Activated CD4-positive, alpha-beta memory T cell treated with anti-CD3 and anti-CD28 coated beads, Interleukin-2, amount 10 ng/mL, durations not matched to agents 7 days and 5 days (primary cell): ENCODE data around the gene TPRN. TPM values are rescaled to one million over a fixed set of nuclear protein-coding genes. Genes with fewer than 3 reads are reported as not detected.
A peak's percentile ranks its signal among the peaks of the same experiment; 100 is the strongest.

Source experiments
- CTCF ChIA-PET: fragments of 350-600 bp; sonication (Branson Sonifier 250); formaldehyde crosslinking; loops from one replicate; lab custom pipeline; 2021; ENCODE audit warnings: antibody characterized with exemption, inconsistent platforms; lab: Charles Lee
- POLR2A ChIA-PET: fragments of 350-600 bp; sonication (Branson Sonifier 250); formaldehyde crosslinking; loops from one replicate; lab custom pipeline; 2021; ENCODE audit warnings: antibody characterized with exemption; lab: Charles Lee
- DNase-seq: peaks from one replicate; pipeline ENCODE4 v3.0.0-alpha.2; 2020
- H3K27ac Mint-ChIP-seq: one replicate; pipeline ENCODE4 v1.8.0; 2021; ENCODE audit warnings: mild to moderate bottlenecking, mixed read lengths
- H3K27me3 Mint-ChIP-seq: one replicate; pipeline ENCODE4 v1.8.0; 2021; ENCODE audit warnings: mixed read lengths
- H3K36me3 Mint-ChIP-seq: one replicate; pipeline ENCODE4 v1.8.0; 2021; ENCODE audit warnings: low read depth, mixed read lengths
- H3K4me1 Mint-ChIP-seq: one replicate; pipeline ENCODE4 v1.8.0; 2021; ENCODE audit warnings: mixed read lengths
- H3K4me3 Mint-ChIP-seq: one replicate; pipeline ENCODE4 v1.8.0; 2021; ENCODE audit warnings: mild to moderate bottlenecking, mixed read lengths
- H3K9me3 Mint-ChIP-seq: one replicate; pipeline ENCODE4 v1.8.0; 2021; ENCODE audit warnings: mixed read lengths
- total RNA-seq, 2 experiments: library from RNA; stranded (reverse); gene quantifications; one replicate each; pipeline ENCODE4 v1.2.3, GENCODE V29; 2021

TPRN gene
- total RNA-seq, 2 experiments from 2014 or later: 8.5 to 9.4 TPM

DNA sequence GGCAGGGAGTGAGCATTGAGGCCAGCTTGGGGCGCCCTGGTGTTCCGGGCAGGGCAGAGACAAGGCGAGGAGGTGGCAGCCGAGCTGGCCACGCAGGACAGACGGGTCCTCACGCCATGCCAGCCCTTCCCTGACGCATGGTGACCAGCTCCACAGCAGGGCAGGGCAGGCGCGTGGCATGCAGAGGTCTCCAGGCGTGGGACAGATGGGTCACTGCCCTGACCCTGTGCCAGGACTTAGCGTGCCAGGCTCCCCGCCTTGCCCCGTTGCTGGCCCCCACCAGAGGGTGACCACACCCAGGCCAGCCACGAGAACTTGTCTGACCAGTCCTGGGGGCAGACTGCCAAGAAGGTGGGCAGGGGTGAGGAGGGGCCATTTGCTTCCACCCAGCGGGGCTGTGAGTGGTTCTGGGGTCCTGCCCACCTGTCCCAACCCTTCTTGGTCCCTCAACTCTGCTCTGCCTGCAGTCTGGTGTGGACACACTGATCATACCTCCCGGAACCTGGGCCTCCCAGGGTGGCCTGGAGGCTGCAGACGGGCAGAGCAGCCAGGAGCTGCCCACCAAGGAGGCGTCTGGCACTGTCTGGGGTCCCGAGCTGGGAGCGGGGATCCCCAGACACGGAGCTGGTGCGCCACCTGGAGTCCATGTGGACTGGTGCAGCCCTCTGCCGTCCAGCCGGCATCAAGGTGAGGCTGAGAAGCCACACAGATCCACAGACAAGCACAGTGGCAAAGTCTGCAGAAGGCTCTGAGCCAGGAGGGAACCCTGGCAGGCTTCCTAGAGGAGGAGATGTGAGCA lies 26.7 kb upstream of the TPRN start, which contains the start of gene RNF224:
RNF224 (plus strand) TSS at position 449 of the 799 bp plus-strand sequence. CDS start 834 bp downstream, outside the sequence.
- CTCF ChIA-PET: interaction anchor here (0.9 to 3.2 kb wide), 16 partner anchors 10 to 181 kb away, joined by 3 to 18 read pairs (median 6); partner anchors contain the start of genes ANAPC2, MAN1B1, SSNA1 and TPRN
- Mint-ChIP-seq H3K4me1 (peaks cover 27% of the 10 kb centered on the region), H3K27ac (no peak within 1 kb of the TSS), H3K9me3 (no peaks in the 10 kb centered on the region), H3K4me3 (no peak within 1 kb of the TSS), H3K36me3 (no peaks in the 10 kb centered on the region), H3K27me3 (no peaks in the 10 kb centered on the region)
- peak; percentile 85 for DNase-seq
- POLR2A ChIA-PET: interaction anchor here (1.1 to 6.5 kb wide), 6 partner anchors 13 to 140 kb away, joined by 3 to 63 read pairs (median 4); partner anchors contain the start of genes NDOR1, TMEM203 and TUBB4B

- CTCF ChIA-PET: interaction anchor here (0.9 to 3.2 kb wide), 14 partner anchors 10 to 180 kb away, joined by 3 to 18 read pairs (median 6); partner anchors contain the start of genes ANAPC2, SSNA1, TPRN and TUBB4B
- POLR2A ChIA-PET: interaction anchor here (1.3 to 6.5 kb wide), 8 partner anchors 14 to 140 kb away, joined by 3 to 63 read pairs (median 5); partner anchors contain the start of genes MAN1B1, NDOR1, TMEM203 and TUBB4B
- Mint-ChIP-seq H3K9me3 (no peaks in the 10 kb centered on the region), H3K4me1 (peaks cover 27% of the 10 kb centered on the region), H3K27me3 (no peaks in the 10 kb centered on the region), H3K4me3 (no peak overlapping the region), H3K36me3 (no peaks in the 10 kb centered on the region), H3K27ac (no peak overlapping the region)
- DNase-seq: no peak
These were observed 26.0 kb upstream of the TPRN start for GRCh38 chr9:137226338-137227053.

DNA sequence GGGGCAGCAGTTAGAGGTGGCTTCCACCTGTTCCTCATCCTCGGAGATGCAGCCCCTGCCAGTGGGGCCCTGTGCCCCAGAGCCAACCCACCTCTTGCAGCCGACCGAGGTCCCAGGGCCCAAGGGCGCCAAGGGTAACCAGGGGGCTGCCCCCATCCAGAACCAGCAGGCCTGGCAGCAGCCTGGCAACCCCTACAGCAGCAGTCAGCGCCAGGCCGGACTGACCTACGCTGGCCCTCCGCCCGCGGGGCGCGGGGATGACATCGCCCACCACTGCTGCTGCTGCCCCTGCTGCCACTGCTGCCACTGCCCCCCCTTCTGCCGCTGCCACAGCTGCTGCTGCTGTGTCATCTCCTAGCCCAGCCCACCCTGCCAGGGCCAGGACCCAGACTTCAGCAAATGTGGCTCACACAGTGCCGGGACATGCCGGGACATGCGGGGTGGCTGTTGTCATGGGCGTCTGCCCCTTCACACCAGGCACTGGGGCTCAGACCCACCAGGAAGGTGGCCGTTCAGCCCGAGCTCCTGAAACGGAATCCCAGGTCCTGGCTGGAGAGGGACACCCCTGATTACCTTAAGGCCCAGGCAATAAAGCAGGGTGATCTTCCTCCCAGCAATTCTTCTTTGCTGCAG lies 25.3 kb upstream of the TPRN start:
- ChIA-PET POLR2A (interaction anchor here (1.2 to 8.2 kb wide), 8 partner anchors 11 to 140 kb away, joined by 3 to 97 read pairs (median 8); partner anchors contain the start of genes MAN1B1, NDOR1, NELFB and TMEM203), CTCF (interaction anchor here (0.9 to 3.2 kb wide), 14 partner anchors 11 to 179 kb away, joined by 3 to 18 read pairs (median 5); partner anchors contain the start of genes ANAPC2, MAN1B1, SSNA1 and TPRN)
- no peak for DNase-seq
- Mint-ChIP-seq H3K4me3 (peak overlapping the region; percentile 24), H3K9me3 (no peaks in the 10 kb centered on the region), H3K27me3 (no peaks in the 10 kb centered on the region), H3K27ac (peak overlapping the region; percentile 79), H3K4me1 (peaks cover 27% of the 10 kb centered on the region), H3K36me3 (no peaks in the 10 kb centered on the region)

DNA sequence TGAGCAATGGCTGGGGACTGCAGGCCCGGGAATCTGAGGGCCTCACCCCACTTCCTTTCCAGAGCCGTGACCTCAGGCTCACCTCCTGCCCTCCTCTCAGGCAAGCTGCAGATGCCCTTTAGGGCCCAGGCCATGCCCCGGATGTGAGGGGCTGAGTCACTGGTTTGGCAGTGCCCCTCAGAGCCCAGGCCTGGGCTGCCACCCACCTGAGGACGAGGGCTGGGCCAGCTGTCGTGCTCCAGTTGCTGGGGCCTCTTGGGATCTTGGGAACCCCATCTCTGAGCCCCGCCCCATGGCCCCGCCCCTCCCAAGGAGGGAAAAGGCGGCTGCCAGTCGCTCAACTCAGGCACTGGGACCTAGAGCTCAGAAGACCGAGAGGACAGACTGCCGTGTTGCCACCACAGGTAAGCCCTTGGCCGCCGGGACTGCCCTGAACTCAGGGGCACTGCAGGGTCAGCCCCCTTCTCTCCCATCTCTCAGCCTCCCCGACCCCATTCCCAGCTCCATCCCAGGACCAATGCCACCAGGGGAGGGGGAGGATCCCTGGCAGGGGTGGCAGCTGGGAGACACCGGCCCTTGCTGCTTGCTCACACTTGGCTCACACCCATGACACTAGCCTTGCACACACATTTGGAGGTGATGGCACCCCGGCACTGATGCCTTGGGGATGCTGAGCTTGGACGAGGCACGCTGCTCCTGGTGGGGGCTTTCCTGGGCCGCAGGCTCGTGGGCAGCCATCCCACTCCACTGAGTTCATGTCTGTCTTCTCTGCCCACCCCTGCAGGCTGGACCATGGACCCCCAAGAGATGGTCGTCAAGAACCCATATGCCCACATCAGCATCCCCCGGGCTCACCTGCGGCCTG lies 24.5 kb upstream of the TPRN start, which contains the start of gene CYSRT1:
CYSRT1 (plus strand) TSS at position 345 of the 865 bp plus-strand sequence; CDS start at position 793, 448 bp downstream.
- H3K9me3 Mint-ChIP-seq: no peaks in the 10 kb centered on the region
- ChIA-PET CTCF (interaction anchor here (0.7 to 3.3 kb wide), 11 partner anchors 12 to 157 kb away, joined by 3 to 21 read pairs (median 3); partner anchors contain the start of genes MAN1B1, TMEM210 and TUBB4B), POLR2A (interaction anchor here (0.7 to 8.2 kb wide), 14 partner anchors 12 to 686 kb away, joined by 3 to 97 read pairs (median 6); partner anchors contain the start of genes ANAPC2, MAN1B1, NDOR1 and NELFB)
- H3K27ac Mint-ChIP-seq: peak within 1 kb of the TSS; percentile 79
- peaks cover 27% of the 10 kb centered on the region for H3K4me1 Mint-ChIP-seq
- H3K36me3 Mint-ChIP-seq: no peaks in the 10 kb centered on the region
- peak within 1 kb of the TSS; percentile 74 for H3K4me3 Mint-ChIP-seq
- H3K27me3 Mint-ChIP-seq: no peaks in the 10 kb centered on the region
- DNase-seq: peak; percentile 69

- H3K9me3 Mint-ChIP-seq: no peaks in the 10 kb centered on the region
- no peaks in the 10 kb centered on the region for H3K36me3 Mint-ChIP-seq
- DNase-seq: peak; percentile 99
- ChIA-PET CTCF (interaction anchor here (0.6 to 3.3 kb wide), 12 partner anchors 14 to 177 kb away, joined by 3 to 21 read pairs (median 4); partner anchors contain the start of genes ANAPC2, NPDC1, SSNA1 and TOR4A), POLR2A (interaction anchor here (0.6 to 8.2 kb wide), 18 partner anchors 8 to 497 kb away, joined by 3 to 97 read pairs (median 6); partner anchors contain the start of genes ANAPC2, DPP7, MAN1B1 and NDOR1)
- no peaks in the 10 kb centered on the region for H3K27me3 Mint-ChIP-seq
- H3K4me1 Mint-ChIP-seq: peaks cover 27% of the 10 kb centered on the region
- peak overlapping the region; percentile 79 for H3K27ac Mint-ChIP-seq
- peak overlapping the region; percentile 74 for H3K4me3 Mint-ChIP-seq
These were observed 22.8 kb upstream of the TPRN start for GRCh38 chr9:137223078-137223970.

GRCh38 chr9:137222190-137223077 lies 21.9 kb upstream of the TPRN start, which contains the start of gene RNF208:
Gene RNF208, minus strand, starts transcription at chr9:137222240. Its CDS starts 1,028 bp downstream, at chr9:137221212.
- DNase-seq: no peak
- H3K9me3 Mint-ChIP-seq: no peaks in the 10 kb centered on the region
- H3K4me3 Mint-ChIP-seq: peak within 1 kb of the TSS; percentile 74
- peaks cover 24% of the 10 kb centered on the region for H3K4me1 Mint-ChIP-seq
- CTCF ChIA-PET: interaction anchor here (0.6 to 3.3 kb wide), 12 partner anchors 15 to 176 kb away, joined by 3 to 21 read pairs (median 4); partner anchors contain the start of genes ANAPC2, NPDC1, SSNA1 and TOR4A
- peak within 1 kb of the TSS; percentile 42 for H3K27ac Mint-ChIP-seq
- no peaks in the 10 kb centered on the region for H3K36me3 Mint-ChIP-seq
- POLR2A ChIA-PET: interaction anchor here (0.6 to 8.2 kb wide), 14 partner anchors 7 to 496 kb away, joined by 3 to 97 read pairs (median 8); partner anchors contain the start of genes ANAPC2, DPP7, MAN1B1 and NDOR1
- H3K27me3 Mint-ChIP-seq: no peaks in the 10 kb centered on the region

GRCh38 chr9:137221506-137222111 lies 21.1 kb upstream of the TPRN start:
- CTCF ChIA-PET: interaction anchor here (0.6 to 3.3 kb wide), 5 partner anchors 18 to 175 kb away, joined by 3 to 21 read pairs (median 6); partner anchors contain the start of gene NPDC1
- Mint-ChIP-seq H3K9me3 (no peaks in the 10 kb centered on the region), H3K36me3 (no peaks in the 10 kb centered on the region), H3K4me3 (no peak overlapping the region), H3K4me1 (peaks cover 22% of the 10 kb centered on the region), H3K27me3 (no peaks in the 10 kb centered on the region), H3K27ac (no peak overlapping the region)
- no peak for DNase-seq
- POLR2A ChIA-PET: interaction anchor here (1.1 to 8.2 kb wide), 10 partner anchors 14 to 135 kb away, joined by 4 to 97 read pairs (median 15); partner anchors contain the start of genes ANAPC2, MAN1B1, NDOR1 and SSNA1

GRCh38 chr9:137221095-137221505 lies 20.6 kb upstream of the TPRN start:
- peaks cover 19% of the 10 kb centered on the region for H3K4me1 Mint-ChIP-seq
- H3K27me3 Mint-ChIP-seq: no peaks in the 10 kb centered on the region
- no peaks in the 10 kb centered on the region for H3K36me3 Mint-ChIP-seq
- ChIA-PET POLR2A (interaction anchor here (1.6 to 8.2 kb wide), 5 partner anchors 14 to 91 kb away, joined by 4 to 97 read pairs (median 6); partner anchors contain the start of genes NDOR1, TMEM203, TPRN and TUBB4B), CTCF (interaction anchor here (1.6 kb wide), 1 partner anchor 44 kb away, joined by 3 read pairs; no protein-coding TSS in a partner anchor)
- no peaks in the 10 kb centered on the region for H3K9me3 Mint-ChIP-seq
- DNase-seq: no peak
- H3K27ac Mint-ChIP-seq: no peak overlapping the region
- H3K4me3 Mint-ChIP-seq: no peak overlapping the region
